ENCODE measurements around the gene JAG2.

The JAG2 gene

GRCh38 chr14:105126126-105126980 is 42.2 kb downstream of the JAG2 start:
- WGBS (ENCODE audit: extremely low coverage, insufficient coverage, insufficient read length): no CpG with 5 or more reads among the region's 22 CpGs
- no peak overlapping the region for H3K4me3 ChIP-seq (ENCODE audit: low read depth, low read length)
- H2BK12ac ChIP-seq (ENCODE audit: low read length): no peak overlapping the region
- H3K27ac ChIP-seq (ENCODE audit: low read depth, low read length): no peak overlapping the region
- DNase-seq: no peak
- no peak overlapping the region for H3K9ac ChIP-seq (ENCODE audit: low read length)
- no peaks in the 10 kb centered on the region for H3K36me3 ChIP-seq (ENCODE audit: control insufficient read depth in 1 of 2, insufficient read depth in 2 of 2, low read length in 2 of 2)
- H3K4me1 ChIP-seq (ENCODE audit: control insufficient read depth in 1 of 2, insufficient read depth in 2 of 2, low read length in 2 of 2): no peaks in the 10 kb centered on the region
- H2AK5ac ChIP-seq (ENCODE audit: low read length): no peak overlapping the region
- no peak overlapping the region for H4K91ac ChIP-seq (ENCODE audit: low read depth, low read length)
- no peaks in the 10 kb centered on the region for H3K79me2 ChIP-seq (ENCODE audit: control insufficient read depth, insufficient read depth, low read length, poor library complexity)
- H3K14ac ChIP-seq (ENCODE audit: low read length): no peak overlapping the region
- H2BK5ac ChIP-seq (ENCODE audit: low read depth, low read length, poor library complexity): no peak overlapping the region
- H2AFZ ChIP-seq (ENCODE audit: insufficient read depth, low read length, poor library complexity): no peak overlapping the region
- no peak overlapping the region for H3K18ac ChIP-seq (ENCODE audit: low read length)
- H4K12ac ChIP-seq (ENCODE audit: low read depth, low read length): no peak overlapping the region
- no peaks in the 10 kb centered on the region for H3K79me1 ChIP-seq (ENCODE audit: low read length)
- H3K4me2 ChIP-seq (ENCODE audit: low read length): no peak overlapping the region
- peaks cover 19% of the 10 kb centered on the region for H3K9me3 ChIP-seq (ENCODE audit: insufficient read depth, low read depth, low read length)
- H4K8ac ChIP-seq (ENCODE audit: low read depth, low read length): no peak overlapping the region
- no peak overlapping the region for H3K4ac ChIP-seq (ENCODE audit: low read depth, low read length)
- H3K23ac ChIP-seq (ENCODE audit: low read length): no peak overlapping the region
- no peaks in the 10 kb centered on the region for H3K27me3 ChIP-seq (ENCODE audit: insufficient read depth, low read length)
- H2BK120ac ChIP-seq (ENCODE audit: insufficient read depth, low read length, poor library complexity): no peak overlapping the region

GRCh38 chr14:105124823-105125222 is 43.8 kb downstream of the JAG2 start:
- no peak overlapping the region for H2BK5ac ChIP-seq (ENCODE audit: low read depth, low read length, poor library complexity)
- no peaks in the 10 kb centered on the region for H3K36me3 ChIP-seq (ENCODE audit: control insufficient read depth in 1 of 2, insufficient read depth in 2 of 2, low read length in 2 of 2)
- no peak overlapping the region for H4K91ac ChIP-seq (ENCODE audit: low read depth, low read length)

GRCh38 chr14:105123981-105124765 is 44.4 kb downstream of the JAG2 start:
- no peak for DNase-seq
- H3K14ac ChIP-seq (ENCODE audit: low read length): no peak overlapping the region
- H3K9me3 ChIP-seq (ENCODE audit: insufficient read depth, low read depth, low read length): peaks cover 25% of the 10 kb centered on the region
- no CpG with 5 or more reads among the region's 17 CpGs for WGBS (ENCODE audit: extremely low coverage, insufficient coverage, insufficient read length)
- no peak overlapping the region for H3K27ac ChIP-seq (ENCODE audit: low read depth, low read length)
- no peaks in the 10 kb centered on the region for H3K79me1 ChIP-seq (ENCODE audit: low read length)
- H2AK5ac ChIP-seq (ENCODE audit: low read length): no peak overlapping the region
- H3K4me2 ChIP-seq (ENCODE audit: low read length): no peak overlapping the region
- H2BK120ac ChIP-seq (ENCODE audit: insufficient read depth, low read length, poor library complexity): no peak overlapping the region
- no peak overlapping the region for H3K4ac ChIP-seq (ENCODE audit: low read depth, low read length)
- H3K9ac ChIP-seq (ENCODE audit: low read length): no peak overlapping the region
- H3K4me3 ChIP-seq (ENCODE audit: low read depth, low read length): no peak overlapping the region
- no peak overlapping the region for H3K18ac ChIP-seq (ENCODE audit: low read length)
- H4K8ac ChIP-seq (ENCODE audit: low read depth, low read length): no peak overlapping the region
- no peak overlapping the region for H4K91ac ChIP-seq (ENCODE audit: low read depth, low read length)
- no peak overlapping the region for H2AFZ ChIP-seq (ENCODE audit: insufficient read depth, low read length, poor library complexity)
- no peaks in the 10 kb centered on the region for H3K79me2 ChIP-seq (ENCODE audit: control insufficient read depth, insufficient read depth, low read length, poor library complexity)
- H3K36me3 ChIP-seq (ENCODE audit: control insufficient read depth in 1 of 2, insufficient read depth in 2 of 2, low read length in 2 of 2): no peaks in the 10 kb centered on the region
- H2BK5ac ChIP-seq (ENCODE audit: low read depth, low read length, poor library complexity): no peak overlapping the region
- no peak overlapping the region for H2BK12ac ChIP-seq (ENCODE audit: low read length)
- no peaks in the 10 kb centered on the region for H3K27me3 ChIP-seq (ENCODE audit: insufficient read depth, low read length)
- H4K12ac ChIP-seq (ENCODE audit: low read depth, low read length): no peak overlapping the region
- H3K4me1 ChIP-seq (ENCODE audit: control insufficient read depth in 1 of 2, insufficient read depth in 2 of 2, low read length in 2 of 2): no peaks in the 10 kb centered on the region
- no peak overlapping the region for H3K23ac ChIP-seq (ENCODE audit: low read length)

More at GRCh38 chr14:105124823-105125222, 43.8 kb downstream of the JAG2 start:
- no peak overlapping the region for H3K27ac ChIP-seq (ENCODE audit: low read depth, low read length)
- no peak overlapping the region for H3K18ac ChIP-seq (ENCODE audit: low read length)
- no peak overlapping the region for H3K4ac ChIP-seq (ENCODE audit: low read depth, low read length)
- no peak overlapping the region for H3K23ac ChIP-seq (ENCODE audit: low read length)
- no peaks in the 10 kb centered on the region for H3K79me2 ChIP-seq (ENCODE audit: control insufficient read depth, insufficient read depth, low read length, poor library complexity)
- no peak overlapping the region for H3K4me2 ChIP-seq (ENCODE audit: low read length)
- H4K8ac ChIP-seq (ENCODE audit: low read depth, low read length): no peak overlapping the region
- no peak overlapping the region for H3K4me3 ChIP-seq (ENCODE audit: low read depth, low read length)
- no peak overlapping the region for H2AK5ac ChIP-seq (ENCODE audit: low read length)
- WGBS (ENCODE audit: extremely low coverage, insufficient coverage, insufficient read length): no CpG with 5 or more reads among the region's 5 CpGs
- no peaks in the 10 kb centered on the region for H3K27me3 ChIP-seq (ENCODE audit: insufficient read depth, low read length)
- no peak overlapping the region for H4K12ac ChIP-seq (ENCODE audit: low read depth, low read length)
- H3K9me3 ChIP-seq (ENCODE audit: insufficient read depth, low read depth, low read length): peaks cover 25% of the 10 kb centered on the region
- DNase-seq: no peak
- no peak overlapping the region for H3K9ac ChIP-seq (ENCODE audit: low read length)
- no peak overlapping the region for H2AFZ ChIP-seq (ENCODE audit: insufficient read depth, low read length, poor library complexity)
- no peak overlapping the region for H2BK120ac ChIP-seq (ENCODE audit: insufficient read depth, low read length, poor library complexity)
- H2BK12ac ChIP-seq (ENCODE audit: low read length): no peak overlapping the region
- no peaks in the 10 kb centered on the region for H3K4me1 ChIP-seq (ENCODE audit: control insufficient read depth in 1 of 2, insufficient read depth in 2 of 2, low read length in 2 of 2)
- H3K79me1 ChIP-seq (ENCODE audit: low read length): no peaks in the 10 kb centered on the region
- no peak overlapping the region for H3K14ac ChIP-seq (ENCODE audit: low read length)

GRCh38 chr14:105123064-105123665 is 45.4 kb downstream of the JAG2 start:
- Histone ChIP-seq H3K23ac (ENCODE audit: low read length) (no peak overlapping the region), H3K36me3 (ENCODE audit: control insufficient read depth in 1 of 2, insufficient read depth in 2 of 2, low read length in 2 of 2) (no peaks in the 10 kb centered on the region), H3K18ac (ENCODE audit: low read length) (no peak overlapping the region), H4K12ac (ENCODE audit: low read depth, low read length) (no peak overlapping the region), H2BK120ac (ENCODE audit: insufficient read depth, low read length, poor library complexity) (no peak overlapping the region), H2BK5ac (ENCODE audit: low read depth, low read length, poor library complexity) (no peak overlapping the region), H4K91ac (ENCODE audit: low read depth, low read length) (no peak overlapping the region), H3K9me3 (ENCODE audit: insufficient read depth, low read depth, low read length) (peaks cover 26% of the 10 kb centered on the region), H3K79me2 (ENCODE audit: control insufficient read depth, insufficient read depth, low read length, poor library complexity) (no peaks in the 10 kb centered on the region), H3K4me1 (ENCODE audit: control insufficient read depth in 1 of 2, insufficient read depth in 2 of 2, low read length in 2 of 2) (no peaks in the 10 kb centered on the region), H3K9ac (ENCODE audit: low read length) (no peak overlapping the region), H3K27ac (ENCODE audit: low read depth, low read length) (no peak overlapping the region), H3K4ac (ENCODE audit: low read depth, low read length) (no peak overlapping the region), H3K4me2 (ENCODE audit: low read length) (no peak overlapping the region), H4K8ac (ENCODE audit: low read depth, low read length) (no peak overlapping the region), H2AFZ (ENCODE audit: insufficient read depth, low read length, poor library complexity) (no peak overlapping the region), H3K27me3 (ENCODE audit: insufficient read depth, low read length) (no peaks in the 10 kb centered on the region), H2AK5ac (ENCODE audit: low read length) (no peak overlapping the region), H2BK12ac (ENCODE audit: low read length) (no peak overlapping the region), H3K79me1 (ENCODE audit: low read length) (no peaks in the 10 kb centered on the region), H3K4me3 (ENCODE audit: low read depth, low read length) (no peak overlapping the region), H3K14ac (ENCODE audit: low read length) (no peak overlapping the region)
- WGBS (ENCODE audit: extremely low coverage, insufficient coverage, insufficient read length): no CpG with 5 or more reads among the region's 5 CpGs
- DNase-seq: no peak

Data from trophoblast cell (in vitro differentiated cells and primary cell).